Measurements from ENCODE around the gene NAA38.
"Not testable (repeated sequence)": the region's sequence is repeated elsewhere in the genome, so short reads cannot be mapped to it uniquely, and the experiment has no call there.

NAA38 gene

DNA sequence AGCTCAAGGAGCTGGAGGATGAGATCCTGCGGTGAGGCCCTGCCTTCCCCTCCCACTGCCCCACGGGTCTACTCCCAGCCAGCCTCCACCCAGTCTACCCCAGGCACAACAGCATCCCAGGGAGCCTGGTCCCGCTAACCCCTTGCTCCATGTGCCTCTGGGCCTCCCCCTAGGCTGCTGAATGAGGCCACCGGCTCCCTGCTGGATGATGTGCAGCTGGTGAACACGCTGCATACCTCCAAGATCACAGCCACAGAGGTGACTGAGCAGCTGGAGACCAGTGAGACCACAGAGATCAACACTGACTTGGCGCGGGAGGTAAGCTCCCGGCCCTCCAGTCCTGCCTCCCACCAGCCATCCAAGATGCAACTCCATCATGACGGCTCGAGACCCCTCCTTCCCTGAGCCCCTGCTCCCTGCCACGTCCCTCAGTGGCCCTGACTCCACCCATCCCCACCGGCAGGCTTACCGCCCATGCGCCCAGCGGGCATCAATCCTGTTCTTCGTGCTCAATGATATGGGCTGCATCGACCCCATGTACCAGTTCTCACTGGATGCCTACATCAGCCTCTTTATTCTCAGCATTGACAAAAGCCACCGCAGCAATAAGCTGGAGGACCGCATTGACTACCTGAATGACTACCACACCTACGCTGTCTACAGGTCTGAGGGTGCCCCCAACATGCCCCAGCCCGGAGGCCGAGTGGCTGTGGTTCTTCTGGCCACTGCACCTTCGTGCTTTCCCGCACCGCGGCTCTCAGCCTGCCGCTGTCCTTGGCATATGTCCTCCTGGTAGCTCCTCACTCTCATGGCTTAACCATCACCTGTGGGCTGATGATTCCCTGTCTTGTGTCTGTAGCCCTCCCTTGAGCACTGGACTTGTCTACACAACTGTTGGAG is 38.4 kb downstream of the NAA38 start:
- no peak for DNase-seq

DNA sequence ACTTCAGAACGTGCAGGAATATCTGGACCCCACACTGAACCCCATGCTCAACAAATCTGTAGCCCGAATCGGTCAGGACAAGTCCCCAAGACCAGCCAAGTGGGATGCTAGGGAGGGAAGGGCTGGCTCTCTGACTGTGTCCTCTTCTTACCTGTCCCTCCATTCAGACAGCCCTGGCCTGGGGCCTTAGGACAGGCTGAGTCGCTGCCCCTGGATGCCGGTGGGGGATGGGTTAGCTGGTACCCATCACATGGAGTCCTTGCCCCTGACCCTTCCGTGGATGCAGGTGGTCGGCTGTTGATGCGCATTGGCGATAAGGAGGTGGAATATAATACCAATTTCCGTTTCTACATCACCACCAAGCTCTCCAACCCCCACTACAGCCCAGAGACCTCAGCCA is 39.3 kb downstream of the NAA38 start:
- DNase-seq, result no peak

DNA sequence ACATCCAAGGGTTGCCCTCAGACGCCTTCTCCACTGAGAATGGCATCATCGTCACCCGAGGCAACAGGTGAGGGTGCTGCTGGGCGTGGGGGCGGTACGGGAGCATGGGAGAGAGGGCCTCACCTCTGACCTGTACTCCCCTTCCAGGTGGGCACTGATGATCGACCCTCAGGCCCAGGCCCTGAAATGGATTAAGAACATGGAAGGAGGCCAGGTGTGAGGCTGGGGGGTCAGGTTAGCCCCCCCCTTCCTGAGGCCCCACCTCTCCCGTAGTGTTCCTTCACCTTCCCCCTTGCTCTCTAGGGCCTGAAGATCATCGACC is 39.8 kb downstream of the NAA38 start:
- DNase-seq, result no peak

DNA sequence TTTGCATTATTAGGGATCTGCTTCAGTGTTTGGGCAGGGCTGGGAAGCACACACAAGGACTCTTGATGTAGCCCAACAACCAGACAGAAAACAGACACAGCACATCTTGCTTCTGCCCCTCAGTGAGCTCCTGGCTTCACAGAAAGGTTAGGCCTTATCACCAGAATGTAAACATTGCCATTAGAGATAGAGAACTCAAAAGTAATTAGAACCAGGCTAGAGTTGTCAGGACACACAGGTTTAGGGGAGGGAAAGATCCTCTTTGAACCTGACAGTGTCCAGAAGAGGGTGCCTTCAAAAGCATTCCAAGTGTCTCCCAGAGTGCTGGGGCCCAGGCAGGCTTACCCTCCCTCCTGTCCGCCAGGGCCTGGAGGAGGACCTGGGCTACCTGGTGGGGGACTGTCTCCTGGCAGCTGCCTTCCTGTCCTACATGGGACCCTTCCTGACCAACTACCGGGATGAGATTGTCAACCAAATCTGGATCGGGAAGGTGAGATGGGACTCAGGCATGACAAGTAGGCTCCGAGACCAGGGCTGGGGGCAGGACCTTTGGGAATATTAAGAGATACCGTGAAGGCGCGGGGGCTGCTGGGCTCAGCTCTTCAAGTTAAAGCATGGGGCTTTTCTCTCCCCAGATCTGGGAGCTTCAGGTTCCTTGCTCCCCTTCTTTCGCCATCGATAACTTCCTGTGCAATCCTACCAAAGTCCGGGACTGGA is 40.3 kb downstream of the NAA38 start:
- DNase-seq, result no peak

DNA sequence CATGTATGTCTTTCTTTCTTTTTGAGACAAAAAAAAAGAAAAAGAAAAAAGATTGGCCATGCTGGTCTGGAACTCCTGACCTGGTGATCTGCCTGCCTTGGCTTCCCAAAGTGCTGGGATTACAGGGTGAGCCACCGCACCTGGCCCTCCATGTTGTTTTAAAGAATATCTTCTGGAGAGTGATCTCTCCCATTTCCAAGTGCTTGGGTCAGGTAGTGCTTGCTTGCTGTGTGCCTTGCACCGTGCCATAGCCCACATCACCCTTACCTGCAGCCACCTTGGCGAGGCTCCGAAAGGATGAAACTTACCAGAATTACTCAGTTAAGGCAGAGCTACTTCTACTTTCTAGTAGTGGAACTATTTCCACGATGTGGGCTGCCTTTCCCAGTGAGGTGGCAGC is 42.4 kb downstream of the NAA38 start:
- DNase-seq, result no peak

DNA sequence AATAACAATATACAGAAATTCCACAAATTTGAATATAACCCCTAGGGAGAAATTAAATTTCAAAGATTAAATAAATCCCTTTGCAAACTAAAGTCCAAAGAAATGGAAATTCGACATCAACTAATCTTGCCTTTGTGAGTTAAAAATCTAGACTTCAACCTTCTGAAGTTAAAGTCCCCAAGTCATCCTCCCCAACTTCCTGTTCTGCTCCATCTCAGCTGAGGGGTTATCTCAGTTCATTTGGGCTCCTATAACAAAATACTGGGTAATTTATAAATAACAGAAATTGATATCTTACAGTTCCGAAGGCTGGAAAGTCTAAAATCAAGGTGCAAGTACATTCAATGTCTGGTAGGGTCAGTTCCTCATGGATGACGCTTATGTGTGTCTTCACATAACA is 46.1 kb downstream of the NAA38 start:
- no peak for DNase-seq

DNA sequence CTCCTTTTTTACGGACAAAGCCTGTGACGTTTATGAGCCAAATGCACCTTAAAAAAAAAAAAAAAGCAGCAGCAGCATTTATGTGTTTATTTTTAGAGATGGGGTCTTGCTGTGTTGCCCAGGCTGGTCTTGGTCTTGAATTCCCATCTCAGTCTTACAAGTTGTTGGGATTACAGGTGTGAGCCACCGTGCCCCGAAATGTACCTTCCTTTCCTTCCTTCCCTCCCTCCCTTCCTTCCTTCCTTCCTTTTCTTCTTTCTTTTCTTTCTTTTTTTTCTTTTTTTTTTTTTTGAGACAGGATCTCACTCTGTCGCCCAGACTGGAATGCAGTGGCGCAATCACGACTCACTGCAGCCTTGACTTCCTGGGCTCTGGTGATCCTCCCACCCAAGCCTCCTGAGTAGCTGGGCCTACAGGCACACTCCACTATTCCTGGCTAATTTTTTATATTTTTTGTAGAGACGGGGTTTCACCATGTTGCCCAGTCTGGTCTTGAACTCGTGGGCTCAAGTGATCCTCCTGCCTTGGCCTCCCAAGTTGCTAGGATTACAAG is 47.5 kb downstream of the NAA38 start:
- DNase-seq, result not testable (repeated sequence)

DNA sequence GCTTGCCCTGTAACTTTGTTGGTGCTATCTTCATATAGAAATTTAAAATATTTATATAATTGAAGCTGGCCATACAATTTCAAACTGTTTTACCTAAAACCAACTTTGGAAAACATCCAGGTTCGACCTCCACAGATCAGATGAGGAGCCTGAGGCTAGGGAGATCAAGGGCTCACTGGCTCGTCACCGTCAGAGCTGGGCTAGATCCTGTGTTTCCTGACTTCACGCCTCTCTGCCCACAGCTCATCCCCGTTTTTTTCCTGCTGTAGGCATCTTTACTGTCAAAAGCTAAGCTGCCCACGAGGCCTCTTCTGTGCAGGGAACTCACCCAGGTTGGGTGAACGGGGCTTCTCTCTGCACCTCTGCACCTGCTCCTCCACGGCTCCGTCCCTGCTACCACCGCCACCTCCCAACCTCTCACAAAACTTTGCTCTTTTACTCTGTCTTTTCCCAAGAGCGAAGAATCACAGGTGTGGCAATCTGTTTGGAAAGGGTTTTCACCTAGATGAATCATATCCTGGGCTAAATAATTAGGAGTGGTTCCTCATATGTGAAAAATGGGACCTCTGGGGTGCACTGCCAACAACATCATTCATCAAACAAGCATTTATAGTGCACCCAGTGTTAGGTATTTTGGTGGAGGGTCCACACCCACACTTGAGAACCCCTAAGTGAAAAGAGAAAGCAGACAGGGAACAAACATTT is 48.1 kb downstream of the NAA38 start:
- no peak for DNase-seq

DNA sequence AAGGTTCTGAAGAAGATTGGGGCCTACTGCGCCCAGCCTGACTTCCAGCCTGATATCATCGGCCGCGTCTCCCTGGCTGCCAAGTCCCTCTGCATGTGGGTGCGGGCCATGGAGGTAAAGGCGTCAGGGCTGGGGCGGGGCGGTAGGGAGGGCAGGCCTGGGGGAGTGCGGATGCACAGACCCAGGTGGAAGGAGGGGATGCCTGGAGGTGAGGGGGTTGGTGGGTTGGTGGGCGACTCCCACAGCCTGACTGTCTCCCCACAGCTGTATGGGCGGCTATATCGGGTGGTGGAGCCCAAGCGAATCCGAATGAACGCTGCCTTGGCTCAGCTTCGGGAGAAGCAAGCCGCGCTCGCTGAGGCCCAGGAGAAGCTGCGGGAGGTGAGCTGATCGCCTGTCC is 50.2 kb downstream of the NAA38 start:
- DNase-seq, result no peak
